ENCODE measurements around the gene LRRC19.

DNA sequence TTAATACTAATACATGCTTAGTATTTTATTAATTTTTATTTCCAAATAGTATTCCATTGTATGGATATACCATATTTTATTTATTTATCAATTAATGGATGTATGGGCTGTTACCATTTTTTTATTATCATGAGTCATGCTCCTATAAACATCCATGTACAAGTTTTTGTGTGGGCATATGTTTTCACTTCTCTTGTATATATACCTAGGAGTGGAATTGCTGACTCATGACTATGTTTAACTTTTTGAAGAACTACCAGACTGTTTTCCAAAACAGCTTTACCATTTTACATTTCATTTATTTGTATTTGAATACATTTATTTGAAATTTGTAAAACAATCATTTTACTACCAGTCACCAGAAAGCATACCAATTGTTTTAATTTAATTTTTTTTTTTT lies 14.1 kb upstream of the LRRC19 start:
- no peak for TF ChIP-seq POLR2AphosphoS5 (IDR thresholded peaks at IDR 0.05)
- TF ChIP-seq POLR2A (IDR thresholded peaks at IDR 0.05) = no peak
- TF ChIP-seq, protein P1, sequence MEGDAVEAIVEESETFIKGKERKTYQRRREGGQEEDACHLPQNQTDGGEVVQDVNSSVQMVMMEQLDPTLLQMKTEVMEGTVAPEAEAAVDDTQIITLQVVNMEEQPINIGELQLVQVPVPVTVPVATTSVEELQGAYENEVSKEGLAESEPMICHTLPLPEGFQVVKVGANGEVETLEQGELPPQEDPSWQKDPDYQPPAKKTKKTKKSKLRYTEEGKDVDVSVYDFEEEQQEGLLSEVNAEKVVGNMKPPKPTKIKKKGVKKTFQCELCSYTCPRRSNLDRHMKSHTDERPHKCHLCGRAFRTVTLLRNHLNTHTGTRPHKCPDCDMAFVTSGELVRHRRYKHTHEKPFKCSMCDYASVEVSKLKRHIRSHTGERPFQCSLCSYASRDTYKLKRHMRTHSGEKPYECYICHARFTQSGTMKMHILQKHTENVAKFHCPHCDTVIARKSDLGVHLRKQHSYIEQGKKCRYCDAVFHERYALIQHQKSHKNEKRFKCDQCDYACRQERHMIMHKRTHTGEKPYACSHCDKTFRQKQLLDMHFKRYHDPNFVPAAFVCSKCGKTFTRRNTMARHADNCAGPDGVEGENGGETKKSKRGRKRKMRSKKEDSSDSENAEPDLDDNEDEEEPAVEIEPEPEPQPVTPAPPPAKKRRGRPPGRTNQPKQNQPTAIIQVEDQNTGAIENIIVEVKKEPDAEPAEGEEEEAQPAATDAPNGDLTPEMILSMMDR (IDR thresholded peaks at IDR 0.05) = no peak
- TF ChIP-seq EP300 (IDR thresholded peaks at IDR 0.05) = no peak

Measured in gastroesophageal sphincter (tissue), 3 donors.